GM21390 (cell line): ENCODE measurements around the gene SPTB.

Experiments
- ATAC-seq: cut with Tn5 transposase; IDR thresholded peaks from one replicate; pipeline ENCODE4 v1.9.1; 2021; ENCODE audit not compliant: unreplicated experiment

Gene SPTB

GRCh38 chr14:64732536-64733120 is 147.1 kb downstream of the SPTB start:
- no peak for ATAC-seq

GRCh38 chr14:64732066-64732465 is 147.6 kb downstream of the SPTB start:
- ATAC-seq: no peak

- no peak for ATAC-seq
Observed at GRCh38 chr14:64731141-64731581, 148.5 kb downstream of the SPTB start.

GRCh38 chr14:64730681-64731080 is 149.0 kb downstream of the SPTB start:
- no peak for ATAC-seq

- ATAC-seq: no peak
Observed at GRCh38 chr14:64730061-64730440, 149.7 kb downstream of the SPTB start.

GRCh38 chr14:64729386-64730060 is 150.2 kb downstream of the SPTB start:
- no peak for ATAC-seq

- ATAC-seq: no peak
Observed at GRCh38 chr14:64728856-64729255, 150.9 kb downstream of the SPTB start.

GRCh38 chr14:64728106-64728505 is 151.6 kb downstream of the SPTB start:
- no peak for ATAC-seq

GRCh38 chr14:64727551-64728071 is 152.1 kb downstream of the SPTB start:
- no peak for ATAC-seq

- ATAC-seq: no peak
Observed at GRCh38 chr14:64726585-64726890, 153.2 kb downstream of the SPTB start.

- no peak for ATAC-seq
Observed at GRCh38 chr14:64725879-64726584, 153.7 kb downstream of the SPTB start.

- ATAC-seq: no peak
Observed at GRCh38 chr14:64725261-64725815, 154.4 kb downstream of the SPTB start.

- ATAC-seq: no peak
Observed at GRCh38 chr14:64724578-64724930, 155.2 kb downstream of the SPTB start.

- ATAC-seq: no peak
Observed at GRCh38 chr14:64723691-64724577, 155.8 kb downstream of the SPTB start.

- no peak for ATAC-seq
Observed at GRCh38 chr14:64722842-64723447, 156.8 kb downstream of the SPTB start.

- ATAC-seq: no peak
Observed at GRCh38 chr14:64721899-64722298, 157.8 kb downstream of the SPTB start.

GRCh38 chr14:64721391-64721791 is 158.3 kb downstream of the SPTB start:
- no peak for ATAC-seq

GRCh38 chr14:64720131-64720576 is 159.6 kb downstream of the SPTB start:
- no peak for ATAC-seq

- ATAC-seq: no peak
Observed at GRCh38 chr14:64719601-64720000, 160.1 kb downstream of the SPTB start.

- ATAC-seq: no peak
Observed at GRCh38 chr14:64718762-64719161, 160.9 kb downstream of the SPTB start.
